ENCODE results near the gene SLC11A2.

SLC11A2 gene

GRCh38 chr12:50929831-50930230 is 96.4 kb downstream of the SLC11A2 start:
- Histone ChIP-seq H3K9me3 (ENCODE audit: control insufficient read depth in 2 of 2, low read length in 2 of 2) (no peaks in the 10 kb centered on the region), H3K4me3 (ENCODE audit: low read length in 2 of 2) (no peak overlapping the region), H3K9ac (ENCODE audit: low read length in 2 of 2) (no peak overlapping the region), H3K27ac (ENCODE audit: low read length) (no peak overlapping the region), H3K27me3 (ENCODE audit: control insufficient read depth in 1 of 2, insufficient read depth in 2 of 2, low read length in 2 of 2) (no peaks in the 10 kb centered on the region), H3K36me3 (ENCODE audit: control insufficient read depth in 2 of 2, insufficient read depth in 2 of 2, low read length in 2 of 2) (peaks cover 3 to 16% of the 10 kb centered on the region in 2 donors), H3K4me1 (ENCODE audit: control insufficient read depth, insufficient read depth, low read length) (peaks cover 12% of the 10 kb centered on the region)

Data from stomach smooth muscle (tissue), 2 donors.